ENCODE measurements around the gene TANC1.

DNA sequence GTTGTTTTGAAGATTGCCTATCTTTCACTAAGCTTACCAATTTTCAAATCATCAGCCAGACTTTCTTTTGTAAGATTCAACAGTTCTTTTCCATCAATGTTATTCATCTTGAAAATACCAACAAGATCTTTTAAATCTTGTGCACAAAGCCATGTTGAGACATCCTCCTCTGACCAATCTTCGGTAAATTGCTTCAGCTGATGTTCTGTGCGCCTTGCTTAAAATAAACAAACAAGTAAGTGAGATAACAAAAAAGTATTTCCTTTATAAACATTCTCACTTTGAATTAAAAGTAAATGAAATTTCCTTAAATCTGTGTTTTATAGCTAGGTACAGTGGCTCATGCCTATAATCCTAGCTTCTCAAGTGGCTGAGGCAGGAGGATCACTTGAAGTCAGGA lies 287.7 kb downstream of the TANC1 start:
- TF ChIP-seq, protein P1, sequence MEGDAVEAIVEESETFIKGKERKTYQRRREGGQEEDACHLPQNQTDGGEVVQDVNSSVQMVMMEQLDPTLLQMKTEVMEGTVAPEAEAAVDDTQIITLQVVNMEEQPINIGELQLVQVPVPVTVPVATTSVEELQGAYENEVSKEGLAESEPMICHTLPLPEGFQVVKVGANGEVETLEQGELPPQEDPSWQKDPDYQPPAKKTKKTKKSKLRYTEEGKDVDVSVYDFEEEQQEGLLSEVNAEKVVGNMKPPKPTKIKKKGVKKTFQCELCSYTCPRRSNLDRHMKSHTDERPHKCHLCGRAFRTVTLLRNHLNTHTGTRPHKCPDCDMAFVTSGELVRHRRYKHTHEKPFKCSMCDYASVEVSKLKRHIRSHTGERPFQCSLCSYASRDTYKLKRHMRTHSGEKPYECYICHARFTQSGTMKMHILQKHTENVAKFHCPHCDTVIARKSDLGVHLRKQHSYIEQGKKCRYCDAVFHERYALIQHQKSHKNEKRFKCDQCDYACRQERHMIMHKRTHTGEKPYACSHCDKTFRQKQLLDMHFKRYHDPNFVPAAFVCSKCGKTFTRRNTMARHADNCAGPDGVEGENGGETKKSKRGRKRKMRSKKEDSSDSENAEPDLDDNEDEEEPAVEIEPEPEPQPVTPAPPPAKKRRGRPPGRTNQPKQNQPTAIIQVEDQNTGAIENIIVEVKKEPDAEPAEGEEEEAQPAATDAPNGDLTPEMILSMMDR (conservative IDR thresholded peaks at IDR 0.05; ENCODE audit: low read length), result no peak
- no peak for TF ChIP-seq EZH2phosphoT487 (IDR thresholded peaks at IDR 0.05; ENCODE audit: borderline replicate concordance)
